K562 (cell line): ENCODE results near the gene SLC6A4. TPM values are rescaled to one million over a fixed set of nuclear protein-coding genes. Genes with fewer than 3 reads are reported as not detected.

Experiments used
- ATAC-seq: fragments of 200-7000 bp; cut with Tn5 transposase; 3 replicates; pipeline ENCODE4 v1.9.1; 2020; ENCODE audit warnings: moderate library complexity
- BruUV-seq: library from RNA; stranded (reverse); fragments of 400-500 nt; replicated peaks from 2 replicates; lab custom pipeline; 2021; lab: Mats Ljungman, UMichigan
- CTCF ChIA-PET: fragments of 300-600 bp; formaldehyde crosslinking; extraction: SDS; loops from one replicate; lab custom pipeline; 2021; ENCODE audit warnings: low intra/inter-chr PET ratio; lab: Yijun Ruan, JAX
- POLR2A ChIA-PET: fragments of 300-600, 350-650 bp; sonication (Branson Sonifier 250); formaldehyde crosslinking; extraction: SDS; loops from one replicate; lab custom pipeline; 2021; ENCODE audit warnings: antibody characterized with exemption, inconsistent platforms; lab: Yijun Ruan, JAX
- DNase-seq, 4 experiments: peaks; one replicate each; pipeline versions ENCODE4 v3.0.0 to v3.0.0-alpha.2; 2011 to 2018; ENCODE audit warnings: low spot score in 3 of 4, mixed read lengths in 3 of 4; ENCODE audit errors: extremely low read depth in 1 of 4
- FAIRE-seq: peaks from 2 replicates; lab custom pipeline; 2011; peaks lifted over from hg19 to GRCh38; lab: Jason Lieb, UNC
- H2AFZ ChIP-seq: 2 replicates; pipeline ENCODE4 v1.6.0; 2011; ENCODE audit warnings: low read depth, low read length, control low read depth, inconsistent platforms
- H3K27ac ChIP-seq: fragments of 200-600 bp; 3 replicates; pipeline ENCODE4 v1.8.0; 2011; ENCODE audit warnings: low read depth, mild to moderate bottlenecking, control low read depth, inconsistent platforms, low read length, moderate library complexity, mixed read lengths; ENCODE audit errors: extremely low read depth
- H3K27me3 ChIP-seq, 2 experiments: fragments of 300-600 bp in 1 of 2; 2 replicates in 1 of 2; 3 replicates in 1 of 2; pipeline versions ENCODE4 v1.6.0 to v1.8.0; 2011; ENCODE audit warnings: inconsistent platforms in 2 of 2, low read length in 2 of 2, mild to moderate bottlenecking in 1 of 2, mixed read lengths in 1 of 2, moderate library complexity in 1 of 2; ENCODE audit not compliant: control insufficient read depth in 2 of 2, insufficient read depth in 2 of 2
- H3K36me3 ChIP-seq: fragments of 300-600 bp; 3 replicates; pipeline ENCODE4 v1.8.0; 2011; ENCODE audit warnings: mild to moderate bottlenecking, low read length, inconsistent platforms; ENCODE audit not compliant: control insufficient read depth, insufficient read depth
- H3K4me1 ChIP-seq, 2 experiments: fragments of 200-600 bp in 1 of 2; replicated peaks in 1 of 2; 2 replicates in 1 of 2; 3 replicates in 1 of 2; pipeline versions ENCODE4 v1.5.1 to v1.8.0; 2011; ENCODE audit warnings: inconsistent platforms in 2 of 2, low read length in 2 of 2, mild to moderate bottlenecking in 1 of 2, mixed read lengths in 1 of 2, moderate library complexity in 1 of 2; ENCODE audit not compliant: control insufficient read depth in 2 of 2, insufficient read depth in 2 of 2
- H3K4me2 ChIP-seq: 2 replicates; pipeline ENCODE4 v1.6.1; 2011; ENCODE audit warnings: low read length, control low read depth, inconsistent platforms, mixed read lengths; ENCODE audit not compliant: insufficient read depth
- H3K4me3 ChIP-seq: fragments of 200-600 bp; sonication (generic), shearing (Covaris generic); 2 replicates; pipeline ENCODE4 v1.5.1; 2016; ENCODE audit warnings: control low read depth, inconsistent platforms
- H3K79me2 ChIP-seq: fragments of 200-600 bp; 3 replicates; pipeline ENCODE4 v1.8.0; 2011; ENCODE audit warnings: low read length, inconsistent platforms; ENCODE audit not compliant: control insufficient read depth, insufficient read depth
- H3K9ac ChIP-seq, 2 experiments: 2 replicates each; pipeline versions ENCODE4 v1.6.0 to v1.6.1; 2011; ENCODE audit warnings: low read depth in 2 of 2, low read length in 2 of 2, control low read depth in 1 of 2, inconsistent platforms in 1 of 2, mild to moderate bottlenecking in 1 of 2, mixed read lengths in 1 of 2; ENCODE audit not compliant: insufficient read depth in 1 of 2
- H3K9me1 ChIP-seq: one replicate; pipeline ENCODE4 v1.6.0; 2011; ENCODE audit warnings: inconsistent platforms, mild to moderate bottlenecking, low read length, moderate library complexity; ENCODE audit not compliant: control insufficient read depth, insufficient read depth
- H3K9me3 ChIP-seq: replicated peaks from 2 replicates; pipeline ENCODE4 v1.5.1; 2011; ENCODE audit warnings: low read depth, low read length, inconsistent platforms; ENCODE audit not compliant: control insufficient read depth, insufficient read depth
- H4K20me1 ChIP-seq: replicated peaks from 2 replicates; pipeline ENCODE4 v1.6.1; 2011; ENCODE audit warnings: low read length, inconsistent platforms, mixed read lengths; ENCODE audit not compliant: control insufficient read depth, insufficient read depth
- CREB3L1 ChIP-seq: fragments of 450-650 bp; IDR thresholded peaks from 2 replicates; pipeline ENCODE4 v1.6.1; 2014; ENCODE audit warnings: low read depth, mild to moderate bottlenecking, moderate library complexity, borderline replicate concordance
- GABPA ChIP-seq: fragments of 200-800 bp; sonication (Bioruptor generic); conservative IDR thresholded peaks from 2 replicates; pipeline ENCODE4 v1.6.1; 2016; ENCODE audit warnings: low read depth, missing genetic modification characterization, missing compliant biosample characterization
- HOXB6 ChIP-seq: fragments of 250-450 bp; sonication (Bioruptor Pico); IDR thresholded peaks from 2 replicates; pipeline ENCODE4 v1.5.1; 2022; ENCODE audit warnings: mild to moderate bottlenecking, borderline replicate concordance
- KHSRP ChIP-seq: fragments of 450-650 bp; IDR thresholded peaks from 2 replicates; pipeline ENCODE4 v1.6.1; 2017
- PHB2 ChIP-seq: fragments of 450-650 bp; IDR thresholded peaks from 2 replicates; pipeline ENCODE4 v1.6.1; 2017; ENCODE audit warnings: low read depth
- SMAD2 ChIP-seq: fragments of 150-350 bp; IDR thresholded peaks from 2 replicates; pipeline ENCODE4 v1.6.1; 2014; ENCODE audit warnings: low read depth, mild to moderate bottlenecking, low read length
- ZBTB1 ChIP-seq: sonication (generic); formaldehyde crosslinking; IDR thresholded peaks from 2 replicates; pipeline ENCODE4 v1.8.1; 2023; ENCODE audit warnings: missing genetic modification reagents, low read depth, mild to moderate bottlenecking, borderline replicate concordance
- ZNF398 ChIP-seq: fragments of 250-450 bp; sonication (Bioruptor Pico); IDR thresholded peaks from 2 replicates; pipeline ENCODE4 v1.8.0; 2021; ENCODE audit warnings: moderate library complexity, mild to moderate bottlenecking, inconsistent platforms
- in situ Hi-C: fragments of 300-500 bp; cut with MboI; formaldehyde crosslinking; loops from 4 replicates; pipeline ENCODE4 v1.15.0; 2018; ENCODE audit warnings: inconsistent platforms, mixed read lengths
- intact Hi-C: fragments of 100-400 bp; cut with micrococcal nuclease; formaldehyde crosslinking; loops from 2 replicates; pipeline ENCODE4 v1.14.2; 2022
- polyA plus RNA-seq, 8 experiments: library from polyadenylated mRNA; depleted of rRNA in 4 of 8; stranded (reverse) in 5 of 8; unstranded in 3 of 8; fragments of >200 nt; fragmentation: Nextera tagmentation in 2 of 8; fragmentation: Illumina TruSeq in 1 of 8; extraction: Ambion mirVana in 2 of 8; extraction: Trizol in 1 of 8; gene quantifications; 2 replicates each; pipeline versions ENCODE4 v1.2.1 to v1.2.3, GENCODE V29; 2011 to 2014; ENCODE audit warnings: inconsistent platforms in 1 of 8, missing spikeins in 1 of 8
- total RNA-seq, 7 experiments: library from RNA; depleted of rRNA in 6 of 7; stranded (reverse); fragments of >200 nt in 6 of 7; fragmentation: Illumina TruSeq in 2 of 7; extraction: Trizol in 2 of 7; gene quantifications; 2 replicates each; pipeline versions ENCODE4 v1.2.1 to v1.2.3, GENCODE V29; 2011 to 2021; ENCODE audit warnings: low replicate concordance in 1 of 7

Gene SLC6A4
- total and polyA plus RNA-seq, 9 of the 15 experiments (the other 6 are each of a cell fraction or from before 2014, with no cell fraction given): 0.05 to 0.09 (median 0.07) TPM; not detected in 6

GRCh38 chr17:30279156-30279555, 43.7 kb upstream of the SLC6A4 start:
- CTCF ChIA-PET: interaction anchor here (3.4 kb wide), 1 partner anchor 174 kb away, joined by 27 read pairs; no protein-coding TSS in a partner anchor
- no peaks in the 10 kb centered on the region for H3K9me3 ChIP-seq
- TF ChIP-seq HOXB6 (CRISPR knock-in tag) (no peak), KHSRP (no peak), PHB2 (no peak), GABPA (tag) (no peak), ZNF398 (CRISPR knock-in tag) (no peak), ZBTB1 (no peak), CREB3L1 (no peak), SMAD2 (no peak)

More at GRCh38 chr17:30279156-30279555, 43.7 kb upstream of the SLC6A4 start:
- H3K9ac ChIP-seq: no peak overlapping the region
- no peaks in the 10 kb centered on the region for H3K9me1 ChIP-seq
- FAIRE-seq: no peak
- peaks cover 86% of the 10 kb centered on the region for H3K36me3 ChIP-seq
- no peaks in the 10 kb centered on the region for H4K20me1 ChIP-seq
- no peak for DNase-seq
- no peaks in the 10 kb centered on the region for H3K4me1 ChIP-seq
- no peak overlapping the region for H3K4me2 ChIP-seq
- no peak overlapping the region for H3K4me3 ChIP-seq
- in situ Hi-C loops: loop anchor here (10.0 kb wide), 1 partner anchor 164 kb away; the partner anchor contains the start of gene NSRP1
- BruUV-seq: no TSS peak
- H2AFZ ChIP-seq: no peak overlapping the region
- ATAC-seq: no peak
- H3K27ac ChIP-seq: no peak overlapping the region
- no peaks in the 10 kb centered on the region for H3K27me3 ChIP-seq
- H3K79me2 ChIP-seq: no peaks in the 10 kb centered on the region
- intact Hi-C loops: loop anchor here (5.0 to 10.0 kb wide), 2 partner anchors 56 to 152 kb away; partner anchors contain the start of gene TMIGD1
- POLR2A ChIA-PET: no interaction called here
